HCT116 (cell line): ENCODE data around the gene NENF. TPM values are rescaled to one million over a fixed set of nuclear protein-coding genes. Genes with fewer than 3 reads are reported as not detected.
"Not testable (repeated sequence)": the region's sequence is repeated elsewhere in the genome, so short reads cannot be mapped to it uniquely, and the experiment has no call there.

ENCODE experiments used
- ATAC-seq: fragments of 200-7000 bp; cut with Tn5 transposase; 2 replicates; pipeline ENCODE4 v1.9.1; 2020; ENCODE audit warnings: mild to moderate bottlenecking, moderate library complexity
- BruUV-seq: library from RNA; stranded (reverse); fragments of 400-500 nt; replicated peaks from 2 replicates; lab custom pipeline; 2021; lab: Mats Ljungman, UMichigan
- CTCF ChIA-PET: fragments of 300-600 bp; sonication (Branson Sonifier 250); formaldehyde crosslinking; loops from one replicate; lab custom pipeline; 2021; ENCODE audit warnings: antibody characterized with exemption; lab: Charles Lee
- POLR2A ChIA-PET: fragments of 300-600, 350-600 bp; sonication (Branson Sonifier 250); formaldehyde crosslinking; loops from one replicate; lab custom pipeline; 2021; ENCODE audit warnings: antibody characterized with exemption; lab: Charles Lee
- RAD21 ChIA-PET, 2 experiments: fragments of 300-600 bp; sonication (Branson Sonifier 250); formaldehyde crosslinking; loops; one replicate each; lab custom pipeline; 2023; ENCODE audit warnings: low total read pairs in 2 of 2; ENCODE audit not compliant: uncharacterized antibody in 2 of 2, unreplicated experiment in 2 of 2, low non-redundant PET in 1 of 2; lab: Charles Lee
- DNase-seq: peaks from one replicate; pipeline ENCODE4 v3.0.0-alpha.2; 2010; ENCODE audit warnings: low read depth, low spot score
- H2AFZ ChIP-seq: fragments of 200-600 bp; shearing (Covaris generic), sonication (generic); 2 replicates; pipeline ENCODE4 v1.6.1; 2017; ENCODE audit warnings: low read depth, mixed run types, mixed read lengths, antibody characterized with exemption, low read length; ENCODE audit not compliant: poor library complexity, severe bottlenecking
- H3K27ac ChIP-seq: 2 replicates; pipeline ENCODE4 v1.5.1; 2012; ENCODE audit warnings: low read depth, low read length
- H3K27me3 ChIP-seq: fragments of 200-600 bp; sonication (generic); 2 replicates; pipeline ENCODE4 v1.6.1; 2016; ENCODE audit warnings: mixed run types, low read length, mixed read lengths; ENCODE audit not compliant: insufficient read depth
- H3K36me3 ChIP-seq, 2 experiments: fragments of 200-500 bp in 1 of 2; fragments of 200-600 bp in 1 of 2; sonication (Bioruptor generic) in 1 of 2; sonication (generic) in 1 of 2; 2 replicates each; pipeline versions ENCODE4 v1.5.1 to v1.6.1; 2014 to 2016; ENCODE audit warnings: low read length in 2 of 2, inconsistent platforms in 1 of 2, mixed read lengths in 1 of 2, mixed run types in 1 of 2; ENCODE audit not compliant: insufficient read depth in 2 of 2, control insufficient read depth in 1 of 2
- H3K4me1 ChIP-seq, 2 experiments: fragments of 200-600 bp in 1 of 2; sonication (generic) in 1 of 2; 2 replicates each; pipeline versions ENCODE4 v1.5.1 to v1.6.1; 2012 to 2017; ENCODE audit warnings: low read length in 2 of 2, inconsistent platforms in 1 of 2, mild to moderate bottlenecking in 1 of 2, mixed read lengths in 1 of 2, mixed run types in 1 of 2, moderate library complexity in 1 of 2; ENCODE audit not compliant: insufficient read depth in 2 of 2, control insufficient read depth in 1 of 2
- H3K4me2 ChIP-seq: fragments of 200-600 bp; sonication (generic); 2 replicates; pipeline ENCODE4 v1.6.1; 2017; ENCODE audit warnings: mixed run types, low read length, mixed read lengths
- H3K4me3 ChIP-seq, 2 experiments: fragments of 200-600 bp in 1 of 2; sonication (generic) in 1 of 2; replicated peaks in 1 of 2; 2 replicates each; pipeline ENCODE4 v1.5.1; 2011 to 2016; ENCODE audit warnings: low read length in 2 of 2, control low read depth in 1 of 2, low read depth in 1 of 2, mild to moderate bottlenecking in 1 of 2, mixed read lengths in 1 of 2, mixed run types in 1 of 2
- H3K79me2 ChIP-seq: fragments of 200-600 bp; sonication (generic); 2 replicates; pipeline ENCODE4 v1.6.1; 2017; ENCODE audit warnings: mild to moderate bottlenecking, mixed run types, low read length, moderate library complexity, mixed read lengths; ENCODE audit not compliant: insufficient read depth
- H3K9ac ChIP-seq: fragments of 200-600 bp; sonication (generic); 2 replicates; pipeline ENCODE4 v1.6.1; 2016; ENCODE audit warnings: low read length, mixed read lengths
- H3K9me2 ChIP-seq: fragments of 200-600 bp; sonication (generic), shearing (Covaris generic); 2 replicates; pipeline ENCODE4 v1.6.1; 2017; ENCODE audit warnings: mixed run types, mild to moderate bottlenecking, moderate library complexity; ENCODE audit not compliant: insufficient read depth
- H3K9me3 ChIP-seq, 2 experiments: fragments of 200-500 bp in 1 of 2; fragments of 200-600 bp in 1 of 2; sonication (Bioruptor generic) in 1 of 2; sonication (generic) in 1 of 2; 2 replicates each; pipeline ENCODE4 v1.6.1; 2014 to 2017; ENCODE audit warnings: low read length in 2 of 2, mixed read lengths in 2 of 2, inconsistent platforms in 1 of 2, low read depth in 1 of 2, mild to moderate bottlenecking in 1 of 2, mixed run types in 1 of 2, moderate library complexity in 1 of 2; ENCODE audit not compliant: control insufficient read depth in 1 of 2, insufficient read depth in 1 of 2
- H4K20me1 ChIP-seq: fragments of 200-600 bp; sonication (generic), shearing (Covaris generic); 2 replicates; pipeline ENCODE4 v1.6.1; 2017; ENCODE audit warnings: mixed run types, mild to moderate bottlenecking, moderate library complexity; ENCODE audit not compliant: insufficient read depth
- CBX3 ChIP-seq: IDR thresholded peaks from 2 replicates; pipeline ENCODE4 v1.6.1; 2012; ENCODE audit warnings: low read depth
- EGR1 ChIP-seq: IDR thresholded peaks from 2 replicates; pipeline ENCODE4 v1.6.1; 2012; ENCODE audit warnings: low read depth
- EZH2 ChIP-seq: fragments of 200-600 bp; sonication (generic); IDR thresholded peaks from 2 replicates; pipeline ENCODE4 v1.6.1; 2017; ENCODE audit warnings: antibody characterized with exemption, mixed run types
- FOSL1 ChIP-seq: IDR thresholded peaks from 2 replicates; pipeline ENCODE4 v1.6.1; 2012; ENCODE audit warnings: low read depth
- POLR2A ChIP-seq: IDR thresholded peaks from 2 replicates; pipeline ENCODE4 v1.7.0; 2011; ENCODE audit warnings: borderline replicate concordance; ENCODE audit not compliant: insufficient read depth, insufficient read length; ENCODE audit errors: extremely low read depth
- RAD21 ChIP-seq: IDR thresholded peaks from 2 replicates; pipeline ENCODE4 v1.6.1; 2012; ENCODE audit warnings: low read depth, mild to moderate bottlenecking
- REST ChIP-seq: IDR thresholded peaks from 2 replicates; pipeline ENCODE4 v1.6.1; 2012; ENCODE audit warnings: low read depth
- TCF7L2 ChIP-seq: IDR thresholded peaks from 2 replicates; pipeline ENCODE4 v1.7.0; 2011; ENCODE audit warnings: borderline replicate concordance, inconsistent platforms; ENCODE audit not compliant: insufficient read depth, insufficient read length; ENCODE audit errors: extremely low read depth
- intact Hi-C: fragments of 100-400 bp; cut with micrococcal nuclease; formaldehyde crosslinking; loops from 2 replicates; pipeline ENCODE4 v1.10.0; 2022
- total RNA-seq: library from RNA; stranded (reverse); gene quantifications from one replicate; pipeline ENCODE4 v1.2.1, GENCODE V29; 2021; ENCODE audit not compliant: unreplicated experiment

NENF gene
- total RNA-seq, 1 experiment from 2014 or later: 78.4 TPM

DNA sequence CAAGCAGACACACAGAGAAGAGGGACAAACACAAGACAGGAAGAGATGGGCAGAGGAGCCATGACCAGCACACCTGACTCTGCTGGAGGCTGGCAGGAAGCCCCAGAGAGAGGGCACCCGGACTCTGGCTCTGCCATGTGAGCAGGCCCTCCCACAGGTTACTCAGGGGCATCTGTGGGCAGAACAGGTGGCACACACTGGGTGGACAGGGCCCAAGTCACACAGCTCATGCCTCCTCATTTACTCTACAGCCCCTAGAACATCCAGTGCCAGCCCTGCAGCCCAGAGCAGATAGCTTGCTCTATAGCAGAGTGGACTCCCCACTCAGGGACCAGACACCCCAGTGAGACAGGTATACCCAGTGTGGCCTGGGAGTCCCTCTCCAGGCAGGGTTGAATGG, 46.7 kb upstream of the NENF start:
- H3K79me2 ChIP-seq: peaks cover 9% of the 10 kb centered on the region; the same call in 1 of the 2 replicates
- H3K27me3 ChIP-seq: no peaks in the 10 kb centered on the region
- DNase-seq (no peak), ATAC-seq (no peak)
- ChIA-PET CTCF (no interaction called here), RAD21 (no interaction called here), POLR2A (no interaction called here)
- BruUV-seq: no TSS peak
- H3K9me2 ChIP-seq: no peaks in the 10 kb centered on the region
- no peaks in the 10 kb centered on the region for H4K20me1 ChIP-seq
- H3K4me3 ChIP-seq: no peak overlapping the region
- intact Hi-C loops: no loop called here
- H3K9ac ChIP-seq: no peak overlapping the region
- H2AFZ ChIP-seq: no peak overlapping the region
- peaks cover 9 to 15% of the 10 kb centered on the region in 2 experiments for H3K36me3 ChIP-seq
- H3K4me2 ChIP-seq: no peak overlapping the region
- H3K9me3 ChIP-seq: no peaks in the 10 kb centered on the region
- TF ChIP-seq EGR1 (no peak), TCF7L2 (no peak), POLR2A (no peak), RAD21 (no peak), FOSL1 (no peak)
- H3K27ac ChIP-seq: no peak overlapping the region
- no peaks in the 10 kb centered on the region for H3K4me1 ChIP-seq

GRCh38 chr1:212388985-212389716, 43.6 kb upstream of the NENF start:
- Histone ChIP-seq H3K4me2 (no peak overlapping the region), H3K36me3 (peaks cover 9 to 12% of the 10 kb centered on the region in 2 experiments), H3K4me3 (no peak overlapping the region), H3K27ac (no peak overlapping the region), H3K9ac (no peak overlapping the region), H3K4me1 (no peaks in the 10 kb centered on the region), H3K9me3 (no peaks in the 10 kb centered on the region), H2AFZ (no peak overlapping the region), H3K79me2 (peaks cover 9% of the 10 kb centered on the region; the same call in 1 of the 2 replicates), H4K20me1 (no peaks in the 10 kb centered on the region), H3K27me3 (no peaks in the 10 kb centered on the region), H3K9me2 (no peaks in the 10 kb centered on the region)
- BruUV-seq: no TSS peak
- RAD21 ChIA-PET: no interaction called here
- TF ChIP-seq CBX3 (no peak), EZH2 (no peak), TCF7L2 (no peak), FOSL1 (no peak), REST (no peak)
- CTCF ChIA-PET: no interaction called here
- no peak for ATAC-seq
- DNase-seq: no peak
- intact Hi-C loops: no loop called here
- POLR2A ChIA-PET: no interaction called here

DNA sequence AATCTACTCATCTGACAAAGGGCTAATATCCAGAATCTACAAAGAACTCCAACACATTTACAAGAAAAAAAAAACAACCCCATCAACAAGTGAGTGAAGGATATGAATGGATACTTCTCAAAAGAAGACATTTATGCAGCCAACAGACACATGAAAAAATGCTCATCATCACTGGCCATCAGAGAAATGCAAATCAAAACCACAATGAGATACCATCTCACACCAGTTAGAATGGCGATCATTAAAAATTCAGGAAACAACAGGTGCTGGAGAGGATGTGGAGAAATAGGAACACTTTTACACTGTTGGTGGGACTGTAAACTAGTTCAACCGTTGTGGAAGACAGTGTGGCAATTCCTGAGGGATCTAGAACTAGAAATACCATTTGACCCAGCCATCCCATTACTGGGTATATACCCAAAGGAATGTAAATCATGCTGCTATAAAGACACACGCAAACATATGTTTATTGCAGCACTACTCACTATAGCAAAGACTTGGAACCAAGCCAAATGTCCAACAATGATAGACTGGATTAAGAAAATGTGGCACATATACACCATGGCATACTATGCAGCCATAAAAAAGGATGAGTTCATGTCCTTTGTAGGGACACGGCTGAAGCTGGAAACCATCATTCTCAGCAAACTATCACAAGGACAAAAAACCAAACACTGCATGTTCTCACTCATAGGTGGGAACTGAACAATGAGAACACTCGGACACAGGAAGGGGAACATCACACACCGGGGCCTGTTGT, 36.9 kb upstream of the NENF start:
- H3K27ac ChIP-seq, H3K4me2 ChIP-seq, ATAC-seq, H3K4me3 ChIP-seq, H3K9ac ChIP-seq, DNase-seq, RAD21 ChIA-PET, BruUV-seq, H3K4me1 ChIP-seq, H4K20me1 ChIP-seq, H3K9me2 ChIP-seq, H3K27me3 ChIP-seq, CTCF ChIA-PET, POLR2A ChIA-PET, H2AFZ ChIP-seq, intact Hi-C loops: not testable (repeated sequence)
- H3K9me3 ChIP-seq: peaks cover 7 to 15% of the 10 kb centered on the region in 2 experiments
- H3K36me3 ChIP-seq: peaks cover 0 to 25% of the 10 kb centered on the region in 2 experiments; a peak in 2 of 4 replicates
- H3K79me2 ChIP-seq: peaks cover 20% of the 10 kb centered on the region
